ENCODE data around the gene DLK1. TPM values are rescaled to one million over a fixed set of nuclear protein-coding genes. Genes with fewer than 3 reads are reported as not detected.

DLK1 gene
- total and polyA plus RNA-seq, 11 donors, result 1.4 to 52.4 (median 9.3) TPM

- ATAC-seq, result no peak
- TF ChIP-seq CTCF (IDR thresholded peaks at IDR 0.05) (no peak), POLR2A (IDR thresholded peaks at IDR 0.05) (no peak)
- peak overlapping the region in 6 of 12 donors; percentile 67 to 92 (median 82) for H3K27ac ChIP-seq
- H3K4me1 ChIP-seq, result peaks cover 0 to 59% (median 35%) of the 10 kb centered on the region in 12 donors
- no peaks in the 10 kb centered on the region for H3K9me3 ChIP-seq
- intact Hi-C loops (cut with DNase I), result no loop called here
- WGBS, 4 donors, result 85 to 92% (median 86%) methylated on average over 10 to 13 of the region's 13 CpGs
- no peaks in the 10 kb centered on the region for H3K36me3 ChIP-seq
- peaks cover 0 to 3% (median 0%) of the 10 kb centered on the region in 9 donors for H3K27me3 ChIP-seq
- no peak overlapping the region for H3K4me3 ChIP-seq
- DNase-seq, result no peak
Observed at GRCh38 chr14:100681111-100681510, 45.6 kb upstream of the DLK1 start.

DNA sequence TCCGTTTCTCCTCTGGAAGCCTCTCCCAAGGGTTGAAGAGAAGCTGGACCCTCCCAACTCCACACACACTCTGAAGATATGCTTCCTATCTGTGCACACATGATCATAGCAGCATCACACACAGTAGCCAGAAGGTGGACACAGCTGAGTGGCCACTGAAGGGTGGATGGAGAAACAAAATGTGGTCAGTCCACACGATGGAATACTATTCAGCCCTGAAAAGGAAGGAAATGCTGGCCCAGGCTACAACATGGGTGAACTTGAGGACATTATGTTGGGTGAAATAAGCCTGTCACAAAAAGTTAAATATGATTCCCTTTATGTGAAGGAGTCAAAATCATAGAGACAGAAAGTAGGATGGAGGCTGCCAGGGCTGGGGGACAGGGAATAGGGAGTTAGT, 43.9 kb upstream of the DLK1 start:
- intact Hi-C loops (cut with DNase I), result no loop called here
- no peak for TF ChIP-seq CTCF (IDR thresholded peaks at IDR 0.05)
- no peak for TF ChIP-seq POLR2A (IDR thresholded peaks at IDR 0.05)
- H3K4me1 ChIP-seq, result peaks cover 0 to 42% (median 20%) of the 10 kb centered on the region in 12 donors
- no peak overlapping the region for H3K27ac ChIP-seq
- H3K4me3 ChIP-seq, result no peak overlapping the region
- 86 to 95% (median 90%) methylated on average over 2 of the region's 2 CpGs for WGBS, 4 donors
- no peak for ATAC-seq
- no peaks in the 10 kb centered on the region for H3K9me3 ChIP-seq
- no peaks in the 10 kb centered on the region for H3K36me3 ChIP-seq
- peaks cover 0 to 3% (median 0%) of the 10 kb centered on the region in 9 donors for H3K27me3 ChIP-seq
- DNase-seq, result no peak

DNA sequence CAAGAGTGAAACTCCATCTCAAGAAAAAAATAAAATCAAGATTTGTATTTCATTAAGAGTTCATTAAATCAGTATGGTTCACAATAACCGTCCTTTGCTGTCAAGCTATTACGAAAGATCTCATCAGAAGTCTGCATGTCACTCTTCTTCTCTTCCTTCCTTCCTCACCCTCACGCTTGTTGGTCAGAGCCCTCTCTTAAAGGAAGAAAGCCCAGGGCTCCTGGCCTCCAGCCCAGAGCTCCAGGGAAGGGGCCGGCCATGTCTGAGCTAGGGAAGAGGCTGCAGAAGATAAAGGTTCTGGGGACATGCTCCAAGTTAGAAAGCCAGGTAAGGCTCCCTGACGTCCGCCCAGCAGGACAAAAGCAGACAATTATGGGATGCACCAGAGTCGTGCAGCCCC, 43.1 kb upstream of the DLK1 start:
- WGBS, 4 donors, result 35 to 42% (median 36%) methylated on average over 7 of the region's 7 CpGs
- peaks cover 0 to 34% (median 11%) of the 10 kb centered on the region in 12 donors for H3K4me1 ChIP-seq
- H3K4me3 ChIP-seq, result no peak overlapping the region
- ATAC-seq (no peak), DNase-seq (no peak)
- peaks cover 0 to 6% (median 0%) of the 10 kb centered on the region in 9 donors for H3K27me3 ChIP-seq
- TF ChIP-seq CTCF (IDR thresholded peaks at IDR 0.05), result no peak
- TF ChIP-seq POLR2A (IDR thresholded peaks at IDR 0.05), result no peak
- intact Hi-C loops (cut with DNase I), result no loop called here
- H3K36me3 ChIP-seq, result no peaks in the 10 kb centered on the region
- H3K27ac ChIP-seq, result no peak overlapping the region
- H3K9me3 ChIP-seq, result no peaks in the 10 kb centered on the region

- DNase-seq (no peak), ATAC-seq (no peak)
- Histone ChIP-seq H3K4me3 (no peak overlapping the region), H3K9me3 (no peaks in the 10 kb centered on the region), H3K4me1 (peaks cover 0 to 30% (median 7%) of the 10 kb centered on the region in 12 donors), H3K27ac (no peak overlapping the region), H3K27me3 (peaks cover 0 to 10% (median 0%) of the 10 kb centered on the region in 9 donors), H3K36me3 (no peaks in the 10 kb centered on the region)
- intact Hi-C loops (cut with DNase I), result no loop called here
- WGBS, 4 donors, result 58 to 71% (median 62%) methylated on average over 6 of the region's 6 CpGs
- no peak for TF ChIP-seq CTCF (IDR thresholded peaks at IDR 0.05)
- TF ChIP-seq POLR2A (IDR thresholded peaks at IDR 0.05), result no peak
Observed at GRCh38 chr14:100684154-100684553, 42.5 kb upstream of the DLK1 start.

Data from heart left ventricle (tissue), 16 donors.